H1 (cell line): ENCODE results near the gene DIO3.

ENCODE experiments used
- CHD1 ChIP-seq: IDR thresholded peaks from 2 replicates; pipeline ENCODE4 v1.6.1; 2012; ENCODE audit warnings: low read depth, low read length, improper control_type of control experiment
- EP300 ChIP-seq, 2 experiments: IDR thresholded peaks; 1 replicate in 1 of 2; 2 replicates in 1 of 2; pipeline ENCODE4 v1.6.1; 2011 to 2012; ENCODE audit warnings: low read depth in 2 of 2, low read length in 2 of 2, mild to moderate bottlenecking in 2 of 2, borderline replicate concordance in 1 of 2, inconsistent platforms in 1 of 2, moderate library complexity in 1 of 2
- MAFK ChIP-seq: IDR thresholded peaks from 2 replicates; pipeline ENCODE4 v1.6.1; 2012; ENCODE audit warnings: low read depth, mild to moderate bottlenecking, improper control_type of control experiment, low read length
- POLR2AphosphoS5 ChIP-seq: IDR thresholded peaks from 2 replicates; pipeline ENCODE4 v1.6.1; 2011; ENCODE audit warnings: low read depth, low read length
- SRF ChIP-seq: IDR thresholded peaks from 2 replicates; pipeline ENCODE4 v1.6.1; 2011; ENCODE audit warnings: mild to moderate bottlenecking, low read depth, low read length, moderate library complexity
- TAF1 ChIP-seq: IDR thresholded peaks from 2 replicates; pipeline ENCODE4 v1.6.1; 2011; ENCODE audit warnings: mild to moderate bottlenecking, low read depth, low read length
- TBP ChIP-seq: IDR thresholded peaks from 2 replicates; pipeline ENCODE4 v1.6.1; 2011; ENCODE audit warnings: low read depth, low read length, improper control_type of control experiment
- TF ChIP-seq, protein P1 (sequence below), 3 experiments: IDR thresholded peaks; 1 replicate in 2 of 3; 2 replicates in 1 of 3; pipeline versions ENCODE4 v1.5.1 to v1.6.1; 2011; ENCODE audit warnings: low read length in 3 of 3, mild to moderate bottlenecking in 3 of 3, inconsistent platforms in 2 of 3, low read depth in 1 of 3, moderate library complexity in 1 of 3; ENCODE audit not compliant: insufficient read depth in 1 of 3; ENCODE audit errors: control extremely low read depth in 1 of 3

GRCh38 chr14:101595887-101596721, 34.8 kb downstream of the DIO3 start:
- TF ChIP-seq EP300 (IDR thresholded peaks at IDR 0.05; ENCODE audit: borderline replicate concordance in 1 of 2, low read depth in 2 of 2, low read length in 2 of 2) = no peak
- TF ChIP-seq, protein P1, sequence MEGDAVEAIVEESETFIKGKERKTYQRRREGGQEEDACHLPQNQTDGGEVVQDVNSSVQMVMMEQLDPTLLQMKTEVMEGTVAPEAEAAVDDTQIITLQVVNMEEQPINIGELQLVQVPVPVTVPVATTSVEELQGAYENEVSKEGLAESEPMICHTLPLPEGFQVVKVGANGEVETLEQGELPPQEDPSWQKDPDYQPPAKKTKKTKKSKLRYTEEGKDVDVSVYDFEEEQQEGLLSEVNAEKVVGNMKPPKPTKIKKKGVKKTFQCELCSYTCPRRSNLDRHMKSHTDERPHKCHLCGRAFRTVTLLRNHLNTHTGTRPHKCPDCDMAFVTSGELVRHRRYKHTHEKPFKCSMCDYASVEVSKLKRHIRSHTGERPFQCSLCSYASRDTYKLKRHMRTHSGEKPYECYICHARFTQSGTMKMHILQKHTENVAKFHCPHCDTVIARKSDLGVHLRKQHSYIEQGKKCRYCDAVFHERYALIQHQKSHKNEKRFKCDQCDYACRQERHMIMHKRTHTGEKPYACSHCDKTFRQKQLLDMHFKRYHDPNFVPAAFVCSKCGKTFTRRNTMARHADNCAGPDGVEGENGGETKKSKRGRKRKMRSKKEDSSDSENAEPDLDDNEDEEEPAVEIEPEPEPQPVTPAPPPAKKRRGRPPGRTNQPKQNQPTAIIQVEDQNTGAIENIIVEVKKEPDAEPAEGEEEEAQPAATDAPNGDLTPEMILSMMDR (IDR thresholded peaks at IDR 0.05; ENCODE audit: control extremely low read depth in 1 of 3, insufficient read depth in 1 of 3, low read depth in 1 of 3, low read length in 3 of 3) = no peak
- no peak for TF ChIP-seq TAF1
- TF ChIP-seq POLR2AphosphoS5 = no peak
- TF ChIP-seq MAFK = no peak
- no peak for TF ChIP-seq SRF
- no peak for TF ChIP-seq CHD1
- no peak for TF ChIP-seq TBP
